HEK293T (cell line): ENCODE results near the gene RAB11FIP5.

Experiments used
- CTCF ChIA-PET: fragments of 350-600 bp; formaldehyde crosslinking; extraction: SDS; loops from one replicate; lab custom pipeline; 2021; ENCODE audit warnings: antibody characterized with exemption, inconsistent platforms; lab: Yijun Ruan, JAX
- POLR2A ChIA-PET: fragments of 350-600 bp; formaldehyde crosslinking; extraction: SDS; loops from one replicate; lab custom pipeline; 2020; ENCODE audit warnings: antibody characterized with exemption, inconsistent platforms; lab: Yijun Ruan, JAX
- DNase-seq: peaks from one replicate; pipeline ENCODE4 v3.0.0; 2012; ENCODE audit warnings: mixed read lengths; ENCODE audit errors: extremely low spot score
- ARNT ChIP-seq: fragments of 450-650 bp; IDR thresholded peaks from 2 replicates; pipeline ENCODE4 v1.6.1; 2017; ENCODE audit warnings: mild to moderate bottlenecking
- BHLHE40 ChIP-seq: fragments of 450-650 bp; IDR thresholded peaks from 2 replicates; pipeline ENCODE4 v1.6.1; 2016; ENCODE audit warnings: mild to moderate bottlenecking, moderate library complexity, borderline replicate concordance
- CTBP1 ChIP-seq: fragments of 450-650 bp; IDR thresholded peaks from 2 replicates; pipeline ENCODE4 v1.6.1; 2016; ENCODE audit warnings: borderline replicate concordance
- ELF4 ChIP-seq: fragments of 450-650 bp; IDR thresholded peaks from 2 replicates; pipeline ENCODE4 v1.6.1; 2017; ENCODE audit warnings: antibody characterized with exemption
- FOXA1 ChIP-seq: fragments of 450-650 bp; IDR thresholded peaks from 2 replicates; pipeline ENCODE4 v1.6.1; 2016; ENCODE audit warnings: mild to moderate bottlenecking
- FOXK2 ChIP-seq: fragments of 450-650 bp; IDR thresholded peaks from 2 replicates; pipeline ENCODE4 v1.6.1; 2016; ENCODE audit warnings: mild to moderate bottlenecking
- FOXM1 ChIP-seq: fragments of 450-650 bp; IDR thresholded peaks from 2 replicates; pipeline ENCODE4 v1.6.1; 2017; ENCODE audit warnings: mild to moderate bottlenecking, borderline replicate concordance
- HDGF ChIP-seq: fragments of 450-650 bp; IDR thresholded peaks from 2 replicates; pipeline ENCODE4 v1.6.1; 2017; ENCODE audit warnings: antibody characterized with exemption, borderline replicate concordance
- L3MBTL2 ChIP-seq: fragments of 450-650 bp; conservative IDR thresholded peaks from 2 replicates; pipeline ENCODE4 v1.6.1; 2016; ENCODE audit warnings: mild to moderate bottlenecking
- LEF1 ChIP-seq: fragments of 450-650 bp; IDR thresholded peaks from 2 replicates; pipeline ENCODE4 v1.6.1; 2017; ENCODE audit warnings: mild to moderate bottlenecking, borderline replicate concordance
- NFRKB ChIP-seq: fragments of 450-650 bp; IDR thresholded peaks from 2 replicates; pipeline ENCODE4 v1.6.1; 2016; ENCODE audit warnings: mild to moderate bottlenecking, moderate library complexity
- PKNOX1 ChIP-seq: fragments of 450-650 bp; IDR thresholded peaks from 2 replicates; pipeline ENCODE4 v1.6.1; 2016
- SP1 ChIP-seq: fragments of 450-650 bp; IDR thresholded peaks from 2 replicates; pipeline ENCODE4 v1.6.1; 2017
- SUZ12 ChIP-seq: fragments of 450-650 bp; IDR thresholded peaks from 2 replicates; pipeline ENCODE4 v1.6.1; 2016; ENCODE audit warnings: mild to moderate bottlenecking
- TARDBP ChIP-seq: fragments of 450-650 bp; IDR thresholded peaks from 2 replicates; pipeline ENCODE4 v1.6.1; 2016
- ZNF384 ChIP-seq: fragments of 450-650 bp; IDR thresholded peaks from 2 replicates; pipeline ENCODE4 v1.6.1; 2016

The RAB11FIP5 gene

GRCh38 chr2:73072129-73072395, 40.7 kb downstream of the RAB11FIP5 start:
- DNase-seq: no peak

GRCh38 chr2:73071360-73072128, 41.2 kb downstream of the RAB11FIP5 start, which contains the start of gene SFXN5:
SFXN5 (minus strand) TSS chr2:73071712; CDS start chr2:73071705, 7 bp downstream.
- POLR2A ChIA-PET: interaction anchor here (0.7 to 1.3 kb wide), 7 partner anchors 9 to 184 kb away, joined by 3 to 5 read pairs (median 4); partner anchors contain the start of genes RAB11FIP5 and SPR
- TF ChIP-seq PKNOX1 (peak; percentile 100), BHLHE40 (no peak)
- peak; percentile 98 for DNase-seq
- CTCF ChIA-PET: interaction anchor here (1.0 kb wide), 1 partner anchor 106 kb away, joined by 5 read pairs; no protein-coding TSS in a partner anchor

More at GRCh38 chr2:73072129-73072395, 40.7 kb downstream of the RAB11FIP5 start:
- TF ChIP-seq TARDBP (no peak), FOXK2 (no peak)
- POLR2A ChIA-PET: interaction anchor here (1.1 to 1.3 kb wide), 4 partner anchors 10 to 72 kb away, joined by 3 to 4 read pairs (median 4); partner anchors contain the start of gene RAB11FIP5
- CTCF ChIA-PET: no interaction called here

- 0 out of 2 replicates have a peak, but pooled peaks have one; percentile 33 for TF ChIP-seq L3MBTL2
- TF ChIP-seq ARNT: no peak
- DNase-seq: peak; percentile 49
- ChIA-PET CTCF (interaction anchor here (0.6 to 1.0 kb wide), 2 partner anchors 107 to 323 kb away, joined by 4 to 5 read pairs; no protein-coding TSS in a partner anchor), POLR2A (interaction anchor here (0.7 to 1.3 kb wide), 7 partner anchors 8 to 183 kb away, joined by 3 to 5 read pairs (median 4); partner anchors contain the start of genes RAB11FIP5 and SPR)
Observed at GRCh38 chr2:73070643-73071359, 41.9 kb downstream of the RAB11FIP5 start.

GRCh38 chr2:73069855-73070642, 42.7 kb downstream of the RAB11FIP5 start:
- CTCF ChIA-PET: no interaction called here
- POLR2A ChIA-PET: interaction anchor here (0.8 kb wide), 1 partner anchor 82 kb away, joined by 3 read pairs; no protein-coding TSS in a partner anchor
- no peak for DNase-seq
- TF ChIP-seq BHLHE40 (no peak), FOXM1 (no peak), SP1 (no peak), ARNT (no peak), LEF1 (no peak), FOXA1 (no peak), TARDBP (no peak)

GRCh38 chr2:73069041-73069854, 43.5 kb downstream of the RAB11FIP5 start:
- ChIA-PET POLR2A (interaction anchor here (0.8 kb wide), 1 partner anchor 81 kb away, joined by 3 read pairs; no protein-coding TSS in a partner anchor), CTCF (no interaction called here)
- TF ChIP-seq ZNF384: no peak
- TF ChIP-seq FOXA1: no peak
- no peak for TF ChIP-seq ARNT
- no peak for TF ChIP-seq LEF1
- no peak for TF ChIP-seq CTBP1
- TF ChIP-seq NFRKB: no peak
- TF ChIP-seq ELF4: no peak
- no peak for TF ChIP-seq SUZ12
- TF ChIP-seq FOXM1: no peak
- no peak for DNase-seq

GRCh38 chr2:73068147-73068546, 44.6 kb downstream of the RAB11FIP5 start:
- TF ChIP-seq HDGF (no peak), TARDBP (no peak), ZNF384 (no peak), ELF4 (no peak), CTBP1 (no peak), FOXA1 (no peak), SUZ12 (no peak), L3MBTL2 (no peak), LEF1 (no peak), SP1 (no peak), FOXK2 (no peak), PKNOX1 (no peak), FOXM1 (no peak), ARNT (no peak), BHLHE40 (no peak), NFRKB (no peak)
- POLR2A ChIA-PET: no interaction called here
- DNase-seq: no peak
- CTCF ChIA-PET: interaction anchor here (0.6 kb wide), 1 partner anchor 966 kb away, joined by 4 read pairs; no protein-coding TSS in a partner anchor
